Endothelial cell of umbilical vein (primary cell): ENCODE data around the gene TBCD. TPM values are rescaled to one million over a fixed set of nuclear protein-coding genes. Genes with fewer than 3 reads are reported as not detected.

Experiments used
- BruUV-seq: library from RNA; stranded (reverse); fragments of 400-500 nt; replicated peaks from 2 replicates; lab custom pipeline; 2021; lab: Mats Ljungman, UMichigan
- CTCF ChIA-PET: fragments of 300-600, 350-600 bp; sonication (Branson Sonifier 250); formaldehyde crosslinking; loops from one replicate; lab custom pipeline; 2021; ENCODE audit warnings: antibody characterized with exemption, inconsistent platforms; lab: Charles Lee
- POLR2A ChIA-PET: fragments of 300-600, 350-600 bp; sonication (Branson Sonifier 250); formaldehyde crosslinking; loops from one replicate; lab custom pipeline; 2021; ENCODE audit warnings: antibody characterized with exemption, inconsistent platforms; lab: Charles Lee
- DNase-seq: peaks from one replicate; pipeline ENCODE4 v3.0.0-alpha.2; 2011; ENCODE audit warnings: low read depth, low spot score
- FAIRE-seq: peaks from 2 replicates; lab custom pipeline; 2011; peaks lifted over from hg19 to GRCh38; lab: Jason Lieb, UNC
- H2AFZ ChIP-seq: 2 replicates; pipeline ENCODE4 v1.6.0; 2012; ENCODE audit warnings: low read depth, low read length, control low read depth, inconsistent platforms
- H3K27ac ChIP-seq: 2 replicates; pipeline ENCODE4 v1.5.1; 2011; ENCODE audit warnings: low read depth, mild to moderate bottlenecking, control low read depth, low read length, moderate library complexity; ENCODE audit not compliant: insufficient read depth
- H3K27me3 ChIP-seq, 2 experiments: 2 replicates each; pipeline versions ENCODE4 v1.6.0 to v1.6.1; 2011; ENCODE audit warnings: low read length in 2 of 2, mixed read lengths in 1 of 2; ENCODE audit not compliant: control insufficient read depth in 2 of 2, insufficient read depth in 2 of 2
- H3K36me3 ChIP-seq, 2 experiments: 2 replicates in 1 of 2; 3 replicates in 1 of 2; pipeline ENCODE4 v1.5.1; 2011; ENCODE audit warnings: low read length in 2 of 2, mild to moderate bottlenecking in 1 of 2, moderate library complexity in 1 of 2; ENCODE audit not compliant: control insufficient read depth in 2 of 2, insufficient read depth in 2 of 2; ENCODE audit errors: extremely low read depth in 1 of 2
- H3K4me1 ChIP-seq: 3 replicates; pipeline ENCODE4 v1.5.1; 2011; ENCODE audit warnings: mild to moderate bottlenecking, low read length; ENCODE audit not compliant: control insufficient read depth, insufficient read depth; ENCODE audit errors: extremely low read depth
- H3K4me2 ChIP-seq: 2 replicates; pipeline ENCODE4 v1.6.1; 2011; ENCODE audit warnings: low read length, control low read depth, mixed read lengths; ENCODE audit not compliant: insufficient read depth
- H3K4me3 ChIP-seq, 3 experiments: fragments of 200-600 bp in 1 of 3; sonication (generic), shearing (Covaris generic) in 1 of 3; replicated peaks in 1 of 3; 2 replicates each; pipeline ENCODE4 v1.5.1; 2011 to 2016; ENCODE audit warnings: control low read depth in 3 of 3, low read length in 3 of 3, mild to moderate bottlenecking in 2 of 3, inconsistent platforms in 1 of 3, low read depth in 1 of 3, moderate library complexity in 1 of 3; ENCODE audit not compliant: insufficient read depth in 1 of 3
- H3K79me2 ChIP-seq: 2 replicates; pipeline ENCODE4 v1.6.0; 2012; ENCODE audit warnings: low read length, inconsistent platforms; ENCODE audit not compliant: control insufficient read depth, insufficient read depth
- H3K9ac ChIP-seq: replicated peaks from 2 replicates; pipeline ENCODE3; 2011; ENCODE audit warnings: low read length, control low read depth; ENCODE audit not compliant: insufficient read depth; ENCODE audit errors: extremely low read depth
- H3K9me1 ChIP-seq: replicated peaks from 3 replicates; pipeline ENCODE4 v1.6.0; 2011; ENCODE audit warnings: mild to moderate bottlenecking, low read length; ENCODE audit not compliant: control insufficient read depth, insufficient read depth; ENCODE audit errors: extremely low read depth
- H3K9me3 ChIP-seq: replicated peaks from 2 replicates; pipeline ENCODE4 v1.5.1; 2012; ENCODE audit warnings: low read length, inconsistent platforms; ENCODE audit not compliant: control insufficient read depth, insufficient read depth
- H4K20me1 ChIP-seq: replicated peaks from 2 replicates; pipeline ENCODE3; 2011; ENCODE audit warnings: mild to moderate bottlenecking, low read length; ENCODE audit not compliant: control insufficient read depth, insufficient read depth; ENCODE audit errors: extremely low read depth
- EZH2 ChIP-seq: IDR thresholded peaks from 2 replicates; pipeline ENCODE4 v1.6.1; 2012; ENCODE audit warnings: borderline replicate concordance, low read depth, mild to moderate bottlenecking, moderate library complexity, low read length, inconsistent platforms; ENCODE audit not compliant: severe bottlenecking
- FOS ChIP-seq: IDR thresholded peaks from 2 replicates; pipeline ENCODE4 v1.6.1; 2011; ENCODE audit warnings: mild to moderate bottlenecking, low read length, moderate library complexity, borderline replicate concordance; ENCODE audit not compliant: insufficient read depth
- GATA2 ChIP-seq: IDR thresholded peaks from 2 replicates; pipeline ENCODE4 v1.7.0; 2011; ENCODE audit warnings: low read depth, mild to moderate bottlenecking, moderate library complexity, mixed read lengths, low read length; ENCODE audit not compliant: insufficient read length, insufficient read depth
- JUN ChIP-seq: IDR thresholded peaks from 2 replicates; pipeline ENCODE4 v1.6.1; 2011; ENCODE audit warnings: borderline replicate concordance, low read depth; ENCODE audit not compliant: insufficient read length, insufficient read depth
- MYC ChIP-seq: IDR thresholded peaks from one replicate; pipeline ENCODE4 v1.6.1; 2011; ENCODE audit warnings: mild to moderate bottlenecking, low read depth, low read length
- POLR2A ChIP-seq: IDR thresholded peaks from 2 replicates; pipeline ENCODE4 v1.6.1; 2012; ENCODE audit warnings: low read depth, mild to moderate bottlenecking, control low read depth, low read length
- POLR2AphosphoS5 ChIP-seq: IDR thresholded peaks from 2 replicates; pipeline ENCODE4 v1.6.1; 2012; ENCODE audit warnings: low read depth, mild to moderate bottlenecking, control low read depth, low read length, moderate library complexity; ENCODE audit not compliant: insufficient read depth
- dilution Hi-C: fragments of 300-500 bp; cut with MboI; formaldehyde crosslinking; loops from one replicate; pipeline ENCODE4 v1.15.0; 2019; ENCODE audit warnings: low sequenced_read_pairs; ENCODE audit not compliant: extremely low pct_ligation_motif_present
- intact Hi-C: fragments of 100-400 bp; cut with micrococcal nuclease; formaldehyde crosslinking; loops from one replicate; pipeline ENCODE4 v1.10.0; 2022
- polyA plus RNA-seq, 4 experiments: library from polyadenylated mRNA; depleted of rRNA in 3 of 4; stranded (reverse) in 3 of 4; unstranded in 1 of 4; fragments of >200 nt; gene quantifications; 2 replicates each; pipeline versions ENCODE4 v1.2.1 to v1.2.3, GENCODE V29; 2011 to 2012; ENCODE audit warnings: missing spikeins in 1 of 4
- total RNA-seq: library from RNA; stranded (reverse); gene quantifications from 2 replicates; pipeline ENCODE4 v1.2.3, GENCODE V29; 2021
- TF ChIP-seq, protein P1 (sequence below), 2 donors: IDR thresholded peaks; 1 replicate in 1 of 2; 2 replicates in 1 of 2; pipeline ENCODE4 v1.5.1; 2011; ENCODE audit warnings: low read length in 2 of 2, mild to moderate bottlenecking in 2 of 2, moderate library complexity in 2 of 2, control low read depth in 1 of 2, inconsistent platforms in 1 of 2, low read depth in 1 of 2; ENCODE audit not compliant: insufficient read depth in 1 of 2; ENCODE audit errors: extremely low read depth in 1 of 2
- TF ChIP-seq, protein P2 (sequence below): IDR thresholded peaks from 2 replicates; pipeline ENCODE4 v1.6.1; 2011; ENCODE audit not compliant: insufficient read depth, insufficient read length

TBCD gene
- total and polyA plus RNA-seq, 2 donors (not counting 3 experiments of a cell fraction or from before 2014, with no cell fraction given): 121 to 145 TPM

DNA sequence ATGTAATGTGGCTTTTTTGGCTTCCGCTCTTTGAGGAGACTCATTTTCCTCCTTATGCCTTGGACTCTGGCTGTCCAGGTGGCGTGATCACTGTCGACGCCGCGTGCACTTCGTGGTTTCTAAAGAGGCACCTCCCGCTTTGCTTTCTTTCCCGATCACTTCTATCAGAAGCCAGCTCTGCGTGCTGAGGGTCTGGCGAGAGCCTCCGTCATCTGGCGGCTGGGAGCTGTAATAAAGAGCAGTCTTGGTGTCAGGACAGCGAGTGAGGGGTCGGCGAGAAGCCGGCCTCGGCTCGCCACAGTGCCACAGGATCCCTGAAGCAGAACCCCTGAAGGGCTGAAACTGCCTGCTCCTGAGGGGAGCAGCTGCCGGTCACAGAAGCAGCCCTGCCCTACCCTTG, 80.5 kb downstream of the TBCD start:
- TF ChIP-seq MYC: no peak
- no peak for TF ChIP-seq POLR2A
- TF ChIP-seq, protein P1, sequence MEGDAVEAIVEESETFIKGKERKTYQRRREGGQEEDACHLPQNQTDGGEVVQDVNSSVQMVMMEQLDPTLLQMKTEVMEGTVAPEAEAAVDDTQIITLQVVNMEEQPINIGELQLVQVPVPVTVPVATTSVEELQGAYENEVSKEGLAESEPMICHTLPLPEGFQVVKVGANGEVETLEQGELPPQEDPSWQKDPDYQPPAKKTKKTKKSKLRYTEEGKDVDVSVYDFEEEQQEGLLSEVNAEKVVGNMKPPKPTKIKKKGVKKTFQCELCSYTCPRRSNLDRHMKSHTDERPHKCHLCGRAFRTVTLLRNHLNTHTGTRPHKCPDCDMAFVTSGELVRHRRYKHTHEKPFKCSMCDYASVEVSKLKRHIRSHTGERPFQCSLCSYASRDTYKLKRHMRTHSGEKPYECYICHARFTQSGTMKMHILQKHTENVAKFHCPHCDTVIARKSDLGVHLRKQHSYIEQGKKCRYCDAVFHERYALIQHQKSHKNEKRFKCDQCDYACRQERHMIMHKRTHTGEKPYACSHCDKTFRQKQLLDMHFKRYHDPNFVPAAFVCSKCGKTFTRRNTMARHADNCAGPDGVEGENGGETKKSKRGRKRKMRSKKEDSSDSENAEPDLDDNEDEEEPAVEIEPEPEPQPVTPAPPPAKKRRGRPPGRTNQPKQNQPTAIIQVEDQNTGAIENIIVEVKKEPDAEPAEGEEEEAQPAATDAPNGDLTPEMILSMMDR (IDR thresholded peaks at IDR 0.05; ENCODE audit: extremely low read depth in 1 of 2, insufficient read depth in 1 of 2, low read depth in 1 of 2, low read length in 2 of 2): no peak
- no peak for TF ChIP-seq POLR2AphosphoS5
- TF ChIP-seq GATA2: no peak
- no peak for TF ChIP-seq JUN
- TF ChIP-seq EZH2: no peak
- TF ChIP-seq, protein P2, sequence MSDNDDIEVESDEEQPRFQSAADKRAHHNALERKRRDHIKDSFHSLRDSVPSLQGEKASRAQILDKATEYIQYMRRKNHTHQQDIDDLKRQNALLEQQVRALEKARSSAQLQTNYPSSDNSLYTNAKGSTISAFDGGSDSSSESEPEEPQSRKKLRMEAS: no peak
- no peak for TF ChIP-seq FOS
- DNase-seq: no peak
- no peaks in the 10 kb centered on the region for H3K9me3 ChIP-seq
- H2AFZ ChIP-seq: no peak overlapping the region
- POLR2A ChIA-PET: no interaction called here
- H3K4me3 ChIP-seq: no peak overlapping the region
- dilution Hi-C loops (no loop called here), intact Hi-C loops (no loop called here)
- no peaks in the 10 kb centered on the region for H3K9me1 ChIP-seq
- H3K79me2 ChIP-seq: no peaks in the 10 kb centered on the region
- H3K36me3 ChIP-seq: peaks cover 0 to 2% of the 10 kb centered on the region in 2 experiments
- H3K4me2 ChIP-seq: no peak overlapping the region
- H3K9ac ChIP-seq: no peak overlapping the region
- CTCF ChIA-PET: interaction anchor here (1.0 kb wide), 1 partner anchor 9 kb away, joined by 3 read pairs; no protein-coding TSS in a partner anchor
- no peaks in the 10 kb centered on the region for H3K4me1 ChIP-seq
- H3K27me3 ChIP-seq: no peaks in the 10 kb centered on the region
- H4K20me1 ChIP-seq: no peaks in the 10 kb centered on the region
- FAIRE-seq: no peak
- no TSS peak for BruUV-seq
- H3K27ac ChIP-seq: no peak overlapping the region
